Measurements from ENCODE around the gene HDLBP. TPM values are rescaled to one million over a fixed set of nuclear protein-coding genes. Genes with fewer than 3 reads are reported as not detected.

Gene HDLBP
- polyA plus RNA-seq, 3 donors = 50.4 to 73.1 (median 69.9) TPM

GRCh38 chr2:241280291-241280690 is 35.2 kb downstream of the HDLBP start:
- peaks cover 0 to 3% (median 0%) of the 10 kb centered on the region in 7 donors for H3K9me3 Mint-ChIP-seq
- H3K4me3 ChIP-seq (replicated peaks in 1 of 3; ENCODE audit: low read depth in 2 of 3, low read length in 3 of 3) = no peak overlapping the region
- TF ChIP-seq, protein P1, sequence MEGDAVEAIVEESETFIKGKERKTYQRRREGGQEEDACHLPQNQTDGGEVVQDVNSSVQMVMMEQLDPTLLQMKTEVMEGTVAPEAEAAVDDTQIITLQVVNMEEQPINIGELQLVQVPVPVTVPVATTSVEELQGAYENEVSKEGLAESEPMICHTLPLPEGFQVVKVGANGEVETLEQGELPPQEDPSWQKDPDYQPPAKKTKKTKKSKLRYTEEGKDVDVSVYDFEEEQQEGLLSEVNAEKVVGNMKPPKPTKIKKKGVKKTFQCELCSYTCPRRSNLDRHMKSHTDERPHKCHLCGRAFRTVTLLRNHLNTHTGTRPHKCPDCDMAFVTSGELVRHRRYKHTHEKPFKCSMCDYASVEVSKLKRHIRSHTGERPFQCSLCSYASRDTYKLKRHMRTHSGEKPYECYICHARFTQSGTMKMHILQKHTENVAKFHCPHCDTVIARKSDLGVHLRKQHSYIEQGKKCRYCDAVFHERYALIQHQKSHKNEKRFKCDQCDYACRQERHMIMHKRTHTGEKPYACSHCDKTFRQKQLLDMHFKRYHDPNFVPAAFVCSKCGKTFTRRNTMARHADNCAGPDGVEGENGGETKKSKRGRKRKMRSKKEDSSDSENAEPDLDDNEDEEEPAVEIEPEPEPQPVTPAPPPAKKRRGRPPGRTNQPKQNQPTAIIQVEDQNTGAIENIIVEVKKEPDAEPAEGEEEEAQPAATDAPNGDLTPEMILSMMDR (IDR thresholded peaks at IDR 0.05) = no peak
- no peak overlapping the region for H3K27ac Mint-ChIP-seq
- H3K9me3 ChIP-seq (replicated peaks in 1 of 2; ENCODE audit: control insufficient read depth in 1 of 2, insufficient read depth in 1 of 2, low read length in 2 of 2) = no peaks in the 10 kb centered on the region
- H3K36me3 Mint-ChIP-seq = peaks cover 14 to 17% of the 10 kb centered on the region in 2 donors
- H3K4me2 ChIP-seq (replicated peaks; ENCODE audit: extremely low read depth, low read length, poor library complexity, severe bottlenecking) = no peak overlapping the region
- no peak for DNase-seq
- H3K4me1 Mint-ChIP-seq = peaks cover 2% of the 10 kb centered on the region
- no peaks in the 10 kb centered on the region for H3K4me1 ChIP-seq (ENCODE audit: control insufficient read depth in 1 of 2, insufficient read depth in 2 of 2, low read length in 2 of 2)
- H3K36me3 ChIP-seq (replicated peaks in 1 of 2; ENCODE audit: control insufficient read depth in 1 of 2, insufficient read depth in 2 of 2, low read length in 2 of 2) = peaks cover 0 to 18% of the 10 kb centered on the region in 2 donors
- no peaks in the 10 kb centered on the region for H3K27me3 Mint-ChIP-seq (ENCODE audit: low read depth in 3 of 3)
- no peaks in the 10 kb centered on the region for H3K27me3 ChIP-seq (ENCODE audit: control insufficient read depth in 2 of 2, insufficient read depth in 2 of 2, low read length in 2 of 2)
- no peak overlapping the region for H3K4me3 Mint-ChIP-seq
- peaks cover 95% of the 10 kb centered on the region for H3K79me2 ChIP-seq (ENCODE audit: insufficient read depth, low read length)
- no peak overlapping the region for H3K9ac ChIP-seq (ENCODE audit: insufficient read depth, low read length, poor library complexity, severe bottlenecking)
- no peak overlapping the region for H3K27ac ChIP-seq (ENCODE audit: low read depth in 1 of 2, low read length in 2 of 2)
- intact Hi-C loops (cut with micrococcal nuclease) = no loop called here
- no CpG with 5 or more reads among the region's 4 CpGs for WGBS (ENCODE audit: insufficient coverage)
- peaks cover 90% of the 10 kb centered on the region for H4K20me1 ChIP-seq (ENCODE audit: insufficient read depth, low read length)
- no peak overlapping the region for H2AFZ ChIP-seq (ENCODE audit: insufficient read depth, low read depth, low read length, poor library complexity, severe bottlenecking)

- TF ChIP-seq, protein P1 (IDR thresholded peaks at IDR 0.05) = no peak
- H3K27ac Mint-ChIP-seq = no peak overlapping the region
Observed at GRCh38 chr2:241279828-241280227, 35.6 kb downstream of the HDLBP start.

More at GRCh38 chr2:241279828-241280227, 35.6 kb downstream of the HDLBP start:
- 67% methylated on average over 1 of the region's 3 CpGs for WGBS (ENCODE audit: insufficient coverage)
- Mint-ChIP-seq H3K9me3 (peaks cover 0 to 3% (median 0%) of the 10 kb centered on the region in 7 donors), H3K4me3 (no peak overlapping the region), H3K27me3 (ENCODE audit: low read depth in 3 of 3) (peaks cover 0 to 3% (median 0%) of the 10 kb centered on the region in 3 donors), H3K36me3 (peaks cover 13 to 14% of the 10 kb centered on the region in 2 donors), H3K4me1 (peaks cover 7% of the 10 kb centered on the region)
- peaks cover 90% of the 10 kb centered on the region for H4K20me1 ChIP-seq (ENCODE audit: insufficient read depth, low read length)
- intact Hi-C loops (cut with micrococcal nuclease) = loop anchor here in 1 of 2 donors (10.0 kb wide), 1 partner anchor 75 kb away; the partner anchor contains the start of gene FARP2
- H3K9ac ChIP-seq (ENCODE audit: insufficient read depth, low read length, poor library complexity, severe bottlenecking) = no peak overlapping the region
- H3K79me2 ChIP-seq (ENCODE audit: insufficient read depth, low read length) = peaks cover 96% of the 10 kb centered on the region
- peaks cover 0 to 15% of the 10 kb centered on the region in 2 donors for H3K36me3 ChIP-seq (replicated peaks in 1 of 2; ENCODE audit: control insufficient read depth in 1 of 2, insufficient read depth in 2 of 2, low read length in 2 of 2)
- H3K4me3 ChIP-seq (replicated peaks in 1 of 3; ENCODE audit: low read depth in 2 of 3, low read length in 3 of 3) = no peak overlapping the region
- no peak overlapping the region for H3K4me2 ChIP-seq (replicated peaks; ENCODE audit: extremely low read depth, low read length, poor library complexity, severe bottlenecking)
- no peak for DNase-seq
- H3K27me3 ChIP-seq (ENCODE audit: control insufficient read depth in 2 of 2, insufficient read depth in 2 of 2, low read length in 2 of 2) = no peaks in the 10 kb centered on the region
- peak overlapping the region in 1 of 2 donors; percentile 11 for H3K27ac ChIP-seq (ENCODE audit: low read depth in 1 of 2, low read length in 2 of 2)
- no peak overlapping the region for H2AFZ ChIP-seq (ENCODE audit: insufficient read depth, low read depth, low read length, poor library complexity, severe bottlenecking)
- H3K9me3 ChIP-seq (replicated peaks in 1 of 2; ENCODE audit: control insufficient read depth in 1 of 2, insufficient read depth in 1 of 2, low read length in 2 of 2) = no peaks in the 10 kb centered on the region
- H3K4me1 ChIP-seq (ENCODE audit: control insufficient read depth in 1 of 2, insufficient read depth in 2 of 2, low read length in 2 of 2) = no peaks in the 10 kb centered on the region
